Measurements from ENCODE around the gene UGT1A6.
"Not testable (repeated sequence)": the region's sequence is repeated elsewhere in the genome, so short reads cannot be mapped to it uniquely, and the experiment has no call there.

Gene UGT1A6

GRCh38 chr2:233736868-233737653 lies 44.4 kb downstream of the UGT1A6 start:
- DNase-seq = not testable (repeated sequence)

GRCh38 chr2:233740870-233741269 lies 48.2 kb downstream of the UGT1A6 start:
- DNase-seq = no peak

DNA sequence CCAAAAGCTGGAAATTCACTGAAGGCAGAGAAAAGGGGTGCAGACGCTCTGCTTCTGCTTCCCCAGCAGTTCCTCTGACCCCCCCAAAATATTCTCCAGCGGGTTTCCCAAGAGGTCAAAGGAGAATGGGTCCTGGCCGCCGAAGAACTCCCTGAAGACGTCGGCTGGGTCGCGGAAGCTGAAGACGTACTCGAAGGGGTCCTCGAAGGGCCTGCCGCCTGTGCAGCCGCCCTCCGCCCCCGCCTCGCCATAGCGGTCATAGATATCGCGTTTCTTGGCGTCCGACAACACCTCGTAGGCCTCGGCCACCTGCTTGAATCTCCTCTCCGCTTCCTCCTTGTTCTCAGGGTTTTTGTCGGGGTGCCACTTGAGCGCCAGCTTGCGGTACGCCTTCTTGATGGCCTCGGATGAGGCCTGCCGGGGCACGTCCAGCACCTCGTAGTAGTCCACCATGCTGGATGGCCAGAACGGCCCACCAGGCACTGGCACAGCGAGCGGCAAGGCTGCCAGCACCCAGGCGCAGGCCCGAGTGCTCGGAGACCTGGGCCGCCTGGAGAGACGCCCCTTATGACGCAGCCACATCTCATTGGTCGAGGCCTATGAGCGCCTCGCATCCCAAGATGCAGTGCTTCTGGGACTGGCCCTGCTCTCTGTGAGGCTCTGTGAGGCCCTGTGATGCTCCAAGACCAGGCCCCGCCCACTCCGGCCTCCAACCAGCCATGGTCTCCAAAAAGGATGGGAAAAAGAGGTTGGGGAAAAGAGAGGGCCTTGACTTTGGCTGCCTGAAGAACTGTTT lies 51.0 kb downstream of the UGT1A6 start:
- no peak for DNase-seq

DNA sequence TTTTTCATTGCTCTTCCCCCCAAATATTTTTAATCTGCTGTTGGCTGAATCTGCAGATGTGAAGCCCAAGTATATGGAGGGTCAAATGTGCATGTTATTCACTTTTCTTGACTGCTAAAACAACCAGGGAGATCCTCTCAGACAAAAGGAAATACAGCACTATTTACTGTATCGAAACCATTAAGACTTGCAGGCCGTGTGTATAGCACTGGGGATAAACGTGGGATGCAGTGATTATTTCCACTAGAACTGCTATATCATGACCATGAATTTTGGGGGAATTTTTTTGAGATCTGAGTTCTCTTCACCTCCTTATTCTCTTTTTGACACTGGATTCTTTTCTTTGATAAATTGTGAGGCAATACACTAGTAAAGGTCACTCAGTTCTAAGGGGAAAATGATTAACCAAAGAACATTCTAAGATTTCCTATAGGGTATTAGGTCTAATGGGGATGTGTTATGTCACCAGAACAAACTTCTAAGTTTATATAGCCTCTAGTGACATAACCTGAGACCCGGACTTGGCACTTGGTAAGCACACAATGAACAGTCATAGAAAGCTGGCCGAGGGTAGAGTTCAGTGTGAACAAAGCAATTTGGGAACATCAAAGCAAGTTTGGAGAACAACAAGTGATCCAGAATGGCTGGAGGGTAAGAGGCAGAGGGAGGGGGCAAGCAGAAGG lies 52.5 kb downstream of the UGT1A6 start:
- no peak for DNase-seq

DNA sequence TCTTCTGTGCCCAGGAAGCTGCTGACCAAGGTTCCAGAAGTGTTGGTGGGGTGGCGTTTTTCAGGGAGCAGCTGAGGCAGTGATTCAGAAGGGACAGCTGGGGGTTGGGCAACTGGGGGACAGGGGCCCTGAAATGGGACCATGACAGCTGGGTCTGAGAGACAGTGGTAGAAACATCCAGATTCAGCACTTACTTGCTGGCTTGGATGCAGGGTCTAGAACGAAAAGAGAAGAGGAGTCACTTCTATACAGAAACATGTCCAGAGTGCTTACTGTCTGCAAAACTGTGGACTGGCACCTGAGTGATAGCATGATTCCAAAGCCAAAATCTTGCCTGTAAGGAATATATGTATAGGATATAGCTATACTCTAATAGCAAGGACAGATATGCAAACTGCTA lies 53.1 kb downstream of the UGT1A6 start:
- DNase-seq = not testable (repeated sequence)

GRCh38 chr2:233746475-233747282 lies 54.0 kb downstream of the UGT1A6 start:
- no peak for DNase-seq

DNA sequence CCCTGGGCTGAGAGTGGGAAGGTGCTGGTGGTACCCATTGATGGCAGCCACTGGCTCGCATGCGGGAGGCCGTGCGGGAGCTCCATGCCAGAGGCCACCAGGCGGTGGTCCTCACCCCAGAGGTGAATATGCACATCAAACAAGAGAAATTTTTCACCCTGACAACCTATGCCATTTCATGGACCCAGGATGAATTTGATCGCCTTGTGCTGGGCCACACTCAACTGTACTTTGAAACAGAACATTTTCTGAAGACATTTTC lies 54.5 kb downstream of the UGT1A6 start:
- DNase-seq = no peak

DNA sequence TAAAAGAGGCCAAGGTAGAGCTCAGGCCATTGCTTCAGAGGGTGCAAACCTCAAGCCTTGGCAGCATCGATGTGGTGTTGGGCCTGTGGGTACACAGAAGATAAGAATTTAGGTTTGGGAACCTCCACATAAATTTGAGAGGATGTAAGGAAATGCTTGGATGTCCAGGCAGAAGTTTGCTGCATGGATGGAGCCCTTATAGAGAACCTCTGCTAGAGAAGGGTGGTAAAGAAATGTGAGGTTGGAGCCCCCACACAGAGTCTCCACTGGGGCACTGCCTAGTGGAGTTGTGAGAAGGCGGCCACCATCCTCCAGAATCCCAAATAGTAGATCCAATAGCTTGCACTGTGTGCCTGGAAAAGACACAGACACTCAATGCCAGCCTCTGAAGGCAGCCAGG lies 58.0 kb downstream of the UGT1A6 start:
- DNase-seq = not testable (repeated sequence)

DNA sequence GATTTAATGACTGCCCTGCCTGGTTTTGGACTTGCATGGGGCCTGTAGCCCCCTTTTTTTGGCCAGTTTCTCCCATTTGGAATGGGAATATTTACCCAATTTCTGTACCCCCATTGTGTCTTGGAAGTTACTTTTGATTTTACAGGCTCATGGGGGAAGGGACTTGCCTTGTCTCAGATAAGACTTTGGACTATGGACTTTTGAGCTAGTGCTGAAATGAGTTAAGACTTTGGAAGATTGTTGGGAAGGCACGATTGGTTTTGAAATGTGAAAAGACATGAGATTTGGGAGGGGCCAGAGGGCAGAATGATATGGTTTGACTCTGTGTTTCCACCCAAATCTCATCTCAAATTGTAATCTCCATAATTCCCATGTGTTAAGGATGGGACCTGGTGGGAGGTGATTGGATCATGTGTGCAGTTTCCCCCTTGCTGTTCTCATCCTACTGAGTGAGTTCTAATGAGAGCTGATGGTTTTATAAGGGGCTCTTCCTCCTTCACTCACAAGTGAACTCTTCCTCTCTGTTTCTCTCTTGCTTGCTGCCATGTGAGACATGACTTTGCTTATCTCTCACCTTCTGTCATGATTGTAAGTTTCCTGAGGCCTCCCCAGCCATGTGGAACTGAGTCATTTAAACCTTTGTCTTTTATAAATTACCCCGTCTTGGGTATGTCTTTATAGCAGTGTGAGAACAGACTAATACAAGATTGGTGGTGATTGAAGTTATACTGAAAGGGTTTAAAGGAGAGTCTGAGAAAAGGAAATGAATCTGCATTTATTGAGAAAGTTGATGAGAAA lies 58.7 kb downstream of the UGT1A6 start:
- DNase-seq = not testable (repeated sequence)

DNA sequence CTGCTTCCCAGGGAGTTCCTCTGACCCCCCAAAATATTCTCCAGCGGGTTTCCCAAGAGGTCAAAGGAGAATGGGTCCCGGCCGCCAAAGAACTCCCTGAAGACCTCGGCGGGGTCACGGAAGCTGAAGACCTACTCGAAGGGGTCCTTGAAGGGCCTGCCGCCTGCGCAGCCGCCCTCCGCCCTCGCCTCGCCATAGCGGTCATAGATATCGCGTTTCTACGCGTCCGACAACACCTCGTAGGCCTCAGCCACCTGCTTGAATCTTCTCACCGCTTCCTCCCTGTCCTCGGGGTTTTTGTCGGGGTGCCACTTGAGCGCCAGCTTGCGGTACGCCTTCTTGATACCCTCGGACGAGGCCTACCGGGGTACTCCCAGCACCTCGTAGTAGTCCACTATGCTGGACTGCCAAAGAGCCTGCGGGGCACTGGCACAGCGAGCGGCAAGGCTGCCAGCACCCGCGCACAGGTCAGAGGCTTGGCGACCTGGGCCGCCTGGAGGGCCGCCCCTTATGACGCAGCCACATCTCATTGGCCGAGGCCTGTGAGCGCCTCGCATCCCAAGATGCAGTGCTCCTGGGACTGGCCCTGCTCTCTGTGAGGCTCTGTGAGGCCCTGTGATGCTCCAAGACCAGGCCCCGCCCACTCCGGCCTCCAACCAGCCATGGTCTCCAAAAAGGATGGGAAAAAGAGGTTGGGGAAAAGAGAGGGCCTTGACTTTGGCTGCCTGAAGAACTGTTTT lies 62.4 kb downstream of the UGT1A6 start:
- DNase-seq = no peak

GRCh38 chr2:233756429-233757081 lies 63.9 kb downstream of the UGT1A6 start:
- no peak for DNase-seq

- no peak for DNase-seq
These were observed 65.5 kb downstream of the UGT1A6 start for GRCh38 chr2:233758141-233758540.

DNA sequence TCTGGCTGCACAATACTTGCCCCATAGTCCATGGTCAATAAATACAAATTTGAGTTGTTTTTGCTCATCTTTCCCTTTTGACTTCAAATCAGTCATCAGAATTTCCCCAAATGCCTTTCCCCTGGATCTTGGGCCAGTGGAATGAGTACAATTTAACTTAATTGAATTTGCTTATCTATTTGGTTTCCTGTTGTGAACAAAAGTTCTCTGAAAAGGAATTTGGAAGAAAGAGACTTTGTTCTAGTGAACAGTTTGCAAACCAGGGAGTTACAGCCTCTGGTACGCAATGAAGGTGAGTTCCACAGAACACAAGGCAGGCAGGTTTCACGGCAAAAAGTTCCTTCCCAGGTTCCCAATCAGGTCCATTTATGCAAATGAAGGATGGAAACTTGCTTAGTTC lies 66.2 kb downstream of the UGT1A6 start:
- DNase-seq = no peak

- no peak for DNase-seq
These were observed 67.4 kb downstream of the UGT1A6 start, which contains the start of gene UGT1A1 for GRCh38 chr2:233760043-233760442. UGT1A1 (plus strand) TSS chr2:233760270; CDS start chr2:233760288, 18 bp downstream.

- DNase-seq = no peak
These were observed 68.5 kb downstream of the UGT1A6 start for GRCh38 chr2:233761040-233761769.

- no peak for DNase-seq
These were observed 71.6 kb downstream of the UGT1A6 start for GRCh38 chr2:233764264-233764663.

- no peak for DNase-seq
These were observed 72.1 kb downstream of the UGT1A6 start for GRCh38 chr2:233764761-233765160.

GRCh38 chr2:233766416-233766815 lies 73.7 kb downstream of the UGT1A6 start:
- DNase-seq = no peak

DNA sequence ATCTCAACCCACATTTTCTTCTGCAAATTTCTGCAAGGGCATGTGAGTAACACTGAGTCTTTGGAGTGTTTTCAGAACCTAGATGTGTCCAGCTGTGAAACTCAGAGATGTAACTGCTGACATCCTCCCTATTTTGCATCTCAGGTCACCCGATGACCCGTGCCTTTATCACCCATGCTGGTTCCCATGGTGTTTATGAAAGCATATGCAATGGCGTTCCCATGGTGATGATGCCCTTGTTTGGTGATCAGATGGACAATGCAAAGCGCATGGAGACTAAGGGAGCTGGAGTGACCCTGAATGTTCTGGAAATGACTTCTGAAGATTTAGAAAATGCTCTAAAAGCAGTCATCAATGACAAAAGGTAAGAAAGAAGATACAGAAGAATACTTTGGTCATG lies 75.4 kb downstream of the UGT1A6 start:
- no peak for DNase-seq

DNA sequence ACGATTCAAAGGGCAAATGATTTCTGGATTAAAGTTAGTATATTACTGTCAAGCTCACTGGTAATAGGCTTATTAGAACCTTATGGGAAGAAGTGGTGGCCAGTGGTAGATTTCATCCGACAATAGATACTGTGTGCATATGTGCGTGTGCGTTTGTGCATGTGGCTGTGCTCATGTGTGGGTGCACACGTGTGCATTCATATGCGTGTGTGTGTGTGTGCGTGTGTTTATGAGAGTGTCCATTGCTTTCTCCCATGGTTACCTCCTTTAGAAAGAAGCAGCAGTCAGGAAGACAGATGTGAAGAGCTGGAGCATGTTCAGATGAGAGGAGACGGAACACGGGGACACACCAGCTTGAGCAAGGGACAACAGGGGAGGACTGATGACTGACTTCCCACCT lies 76.6 kb downstream of the UGT1A6 start:
- DNase-seq = no peak
